BJ (cell line): ENCODE measurements around the gene GGCT. TPM values are rescaled to one million over a fixed set of nuclear protein-coding genes. Genes with fewer than 3 reads are reported as not detected.

ENCODE experiments used
- CTCF ChIA-PET: fragments of 350-600 bp; formaldehyde crosslinking; extraction: SDS; loops from one replicate; lab custom pipeline; 2021; ENCODE audit warnings: antibody characterized with exemption, inconsistent platforms; lab: Yijun Ruan, JAX
- POLR2A ChIA-PET: fragments of 300-600 bp; sonication (Branson Sonifier 250); formaldehyde crosslinking; extraction: SDS; loops from one replicate; lab custom pipeline; 2021; ENCODE audit warnings: antibody characterized with exemption; lab: Charles Lee
- DNase-seq: peaks from one replicate; pipeline ENCODE4 v3.0.0-alpha.2; 2011; ENCODE audit warnings: low read depth
- H3K27me3 ChIP-seq: 2 replicates; pipeline ENCODE4 v1.6.0; 2011; ENCODE audit warnings: low read length; ENCODE audit not compliant: control insufficient read depth, insufficient read depth
- H3K36me3 ChIP-seq: 2 replicates; pipeline ENCODE4 v1.5.1; 2011; ENCODE audit warnings: low read length; ENCODE audit not compliant: control insufficient read depth, insufficient read depth
- H3K4me3 ChIP-seq: 2 replicates; pipeline ENCODE4 v1.5.1; 2011; ENCODE audit warnings: low read depth, mild to moderate bottlenecking, control low read depth, low read length
- polyA plus RNA-seq: library from polyadenylated mRNA; depleted of rRNA; stranded (reverse); fragments of >200 nt; gene quantifications from 2 replicates; pipeline ENCODE4 v1.2.3, GENCODE V29; 2011
- TF ChIP-seq, protein P1 (sequence below): IDR thresholded peaks from 2 replicates; pipeline ENCODE4 v1.5.1; 2011; ENCODE audit warnings: low read depth, mild to moderate bottlenecking, control low read depth, inconsistent platforms, low read length, moderate library complexity; ENCODE audit not compliant: insufficient read depth

Gene GGCT
- polyA plus RNA-seq, 1 experiment = 16.5 TPM

DNA sequence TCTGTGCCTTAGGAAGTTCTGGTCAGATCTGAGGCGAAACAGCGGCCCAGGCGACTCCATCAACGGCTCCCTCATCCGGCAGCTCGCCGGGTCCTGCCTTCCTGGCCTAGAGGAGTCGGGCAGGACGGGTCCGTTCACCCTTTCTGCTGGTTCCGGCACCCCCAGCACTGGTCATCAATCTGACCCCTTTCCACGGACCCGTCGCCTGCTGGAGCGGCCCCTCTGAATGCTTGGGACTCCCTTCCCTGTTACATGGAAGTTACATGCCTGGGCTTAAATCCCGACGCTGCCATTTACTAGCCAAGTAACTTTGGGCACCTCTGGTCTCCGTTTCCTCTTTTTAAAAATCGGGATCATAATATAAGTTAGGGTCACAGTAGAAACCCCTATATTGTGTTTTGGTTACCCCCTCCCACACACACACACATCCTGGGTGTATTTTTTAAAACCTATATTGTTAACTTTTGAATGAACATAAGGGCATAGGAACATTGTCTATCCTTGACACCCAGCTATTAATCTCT, 607 bp upstream of the GGCT start:
- no peak for DNase-seq
- ChIA-PET CTCF (interaction anchor here (0.7 kb wide), 1 partner anchor 58 kb away, joined by 3 read pairs; no protein-coding TSS in a partner anchor), POLR2A (no interaction called here)
- H3K4me3 ChIP-seq = peak overlapping the region; percentile 61
- TF ChIP-seq, protein P1, sequence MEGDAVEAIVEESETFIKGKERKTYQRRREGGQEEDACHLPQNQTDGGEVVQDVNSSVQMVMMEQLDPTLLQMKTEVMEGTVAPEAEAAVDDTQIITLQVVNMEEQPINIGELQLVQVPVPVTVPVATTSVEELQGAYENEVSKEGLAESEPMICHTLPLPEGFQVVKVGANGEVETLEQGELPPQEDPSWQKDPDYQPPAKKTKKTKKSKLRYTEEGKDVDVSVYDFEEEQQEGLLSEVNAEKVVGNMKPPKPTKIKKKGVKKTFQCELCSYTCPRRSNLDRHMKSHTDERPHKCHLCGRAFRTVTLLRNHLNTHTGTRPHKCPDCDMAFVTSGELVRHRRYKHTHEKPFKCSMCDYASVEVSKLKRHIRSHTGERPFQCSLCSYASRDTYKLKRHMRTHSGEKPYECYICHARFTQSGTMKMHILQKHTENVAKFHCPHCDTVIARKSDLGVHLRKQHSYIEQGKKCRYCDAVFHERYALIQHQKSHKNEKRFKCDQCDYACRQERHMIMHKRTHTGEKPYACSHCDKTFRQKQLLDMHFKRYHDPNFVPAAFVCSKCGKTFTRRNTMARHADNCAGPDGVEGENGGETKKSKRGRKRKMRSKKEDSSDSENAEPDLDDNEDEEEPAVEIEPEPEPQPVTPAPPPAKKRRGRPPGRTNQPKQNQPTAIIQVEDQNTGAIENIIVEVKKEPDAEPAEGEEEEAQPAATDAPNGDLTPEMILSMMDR = peak; percentile 22; the same call in 1 of the 2 replicates
- H3K36me3 ChIP-seq = no peaks in the 10 kb centered on the region
- H3K27me3 ChIP-seq = no peaks in the 10 kb centered on the region

DNA sequence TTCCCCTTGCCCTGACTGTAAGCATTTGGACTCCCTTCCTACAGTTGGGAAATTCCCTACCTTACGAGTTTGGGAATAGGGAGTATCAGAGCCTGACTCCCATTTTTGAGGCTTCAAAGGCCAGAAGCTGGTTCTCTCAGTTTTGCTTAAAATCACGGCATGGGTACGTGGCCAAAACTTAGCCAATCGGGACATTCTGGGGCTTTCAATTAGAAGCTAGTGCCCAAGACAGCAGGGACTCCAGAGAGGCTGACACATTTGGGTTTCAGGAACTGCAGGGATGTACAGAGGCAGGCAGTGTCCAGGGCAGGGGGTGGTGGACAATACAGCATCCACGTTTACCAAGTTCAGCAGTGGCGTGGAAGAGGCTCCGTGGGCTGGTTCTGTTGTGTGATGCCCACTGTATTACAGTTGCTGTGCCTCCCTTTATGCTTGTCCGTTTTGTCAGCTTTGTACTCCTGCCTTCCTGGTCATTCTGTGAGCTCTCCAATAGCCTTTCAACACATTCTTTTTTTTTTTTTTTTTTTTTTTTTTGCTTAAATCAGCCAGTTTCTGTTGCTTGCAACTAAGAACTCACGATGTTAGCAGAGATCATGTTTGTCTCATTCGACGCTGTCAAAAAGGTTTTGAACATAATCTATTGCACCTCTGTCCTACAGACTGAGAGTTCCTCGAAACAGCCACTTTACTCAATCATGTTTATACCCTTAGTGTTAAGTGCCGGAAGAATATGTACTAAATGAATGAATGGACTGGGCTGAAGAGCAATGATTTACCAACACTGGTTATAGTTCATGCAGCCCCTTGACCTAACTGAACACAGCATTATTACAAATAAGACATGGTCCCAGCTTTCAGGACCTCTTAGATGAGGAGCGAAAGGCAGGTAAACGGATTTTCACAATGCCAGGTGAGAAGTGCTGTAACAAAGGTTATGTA, 1.1 kb downstream of the GGCT start:
- CTCF ChIA-PET = interaction anchor here (0.9 to 1.0 kb wide), 2 partner anchors 14 to 60 kb away, joined by 3 to 4 read pairs; no protein-coding TSS in a partner anchor
- POLR2A ChIA-PET = no interaction called here
- no peak for DNase-seq
- Histone ChIP-seq H3K27me3 (no peaks in the 10 kb centered on the region), H3K36me3 (no peaks in the 10 kb centered on the region), H3K4me3 (peak overlapping the region; percentile 61)
- TF ChIP-seq, protein P1 = no peak

DNA sequence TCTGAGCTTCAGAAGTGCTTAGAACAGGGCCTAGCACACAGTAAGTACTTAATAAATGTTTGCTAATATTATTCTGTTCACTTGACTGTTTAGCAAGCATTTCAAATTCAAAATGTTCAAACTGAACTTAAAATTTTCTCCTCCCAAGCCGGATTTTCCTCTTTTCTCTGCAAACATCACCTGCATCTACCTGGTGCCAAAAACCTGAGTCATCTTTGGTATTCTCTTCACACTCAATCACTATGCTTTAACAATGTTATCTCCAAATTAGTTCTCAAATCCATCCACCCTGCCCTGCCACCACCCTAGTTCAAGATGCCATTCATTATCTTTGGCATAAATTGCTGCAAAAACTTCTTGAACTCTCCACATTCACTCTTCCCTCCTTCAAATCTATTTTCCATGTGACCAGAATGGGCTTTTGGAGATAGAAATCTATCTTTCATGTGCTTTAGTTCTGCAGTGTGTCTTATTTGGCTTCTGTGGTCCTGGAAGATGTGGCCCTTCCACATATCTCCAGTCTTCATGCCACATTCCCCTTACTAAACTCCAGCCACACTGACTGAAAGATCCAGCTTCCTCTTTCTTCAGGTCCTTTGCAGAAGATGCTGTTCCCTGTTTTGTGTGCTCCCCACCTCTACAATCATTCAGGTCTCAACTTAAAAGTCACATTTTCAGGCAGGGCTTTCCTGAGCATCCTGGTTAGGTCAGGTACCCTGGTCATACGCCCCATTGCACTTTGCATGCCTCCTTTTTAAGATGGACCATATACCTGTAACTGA, 2.0 kb downstream of the GGCT start:
- ChIA-PET POLR2A (no interaction called here), CTCF (interaction anchor here (1.0 kb wide), 1 partner anchor 61 kb away, joined by 3 read pairs; no protein-coding TSS in a partner anchor)
- H3K27me3 ChIP-seq = no peaks in the 10 kb centered on the region
- no peak overlapping the region for H3K4me3 ChIP-seq
- no peak for DNase-seq
- TF ChIP-seq, protein P1 = no peak
- H3K36me3 ChIP-seq = no peaks in the 10 kb centered on the region

DNA sequence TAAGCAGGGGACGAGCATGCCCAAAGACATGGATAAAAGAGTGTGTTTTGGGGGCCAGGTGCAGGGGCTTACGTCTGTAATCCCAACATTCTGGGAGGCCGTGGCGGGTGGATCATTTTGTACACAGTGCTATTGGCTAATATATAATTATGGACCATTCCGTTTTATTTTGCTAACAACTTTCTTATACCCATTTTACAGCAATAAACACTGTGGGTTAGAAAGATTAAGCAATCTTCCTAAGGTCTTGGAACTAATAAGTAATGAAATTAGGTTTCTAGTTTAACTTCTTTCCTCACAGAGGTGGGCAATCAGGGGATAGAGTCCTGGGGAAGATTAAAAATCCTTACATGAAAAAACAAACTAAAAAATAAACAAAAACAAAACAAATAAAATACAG, 3.4 kb downstream of the GGCT start:
- no peak for DNase-seq
- POLR2A ChIA-PET = no interaction called here
- no peaks in the 10 kb centered on the region for H3K27me3 ChIP-seq
- no peak overlapping the region for H3K4me3 ChIP-seq
- CTCF ChIA-PET = interaction anchor here (2.0 kb wide), 1 partner anchor 9 kb away, joined by 7 read pairs; no protein-coding TSS in a partner anchor
- TF ChIP-seq, protein P1 = no peak
- no peaks in the 10 kb centered on the region for H3K36me3 ChIP-seq
